PFSK-1 (cell line): ENCODE measurements around the gene E2F4.

ENCODE experiments used
- FOXP2 ChIP-seq: optimal IDR thresholded peaks from 2 replicates; pipeline ENCODE3; 2011; ENCODE audit warnings: borderline replicate concordance, control low read depth, inconsistent platforms; ENCODE audit not compliant: insufficient read depth; ENCODE audit errors: extremely low read length, extremely low read depth
- POLR2AphosphoS5 ChIP-seq: IDR thresholded peaks from 2 replicates; pipeline ENCODE4 v1.6.1; 2012; ENCODE audit warnings: low read depth, mild to moderate bottlenecking, control low read depth, low read length, moderate library complexity
- REST ChIP-seq, 2 experiments: IDR thresholded peaks; 2 replicates each; pipeline versions ENCODE4 v1.6.1 to v1.8.0; 2011 to 2012; ENCODE audit warnings: low read depth in 2 of 2, low read length in 2 of 2, control low read depth in 1 of 2, inconsistent platforms in 1 of 2, mild to moderate bottlenecking in 1 of 2, moderate library complexity in 1 of 2; ENCODE audit not compliant: insufficient read depth in 1 of 2
- SIN3A ChIP-seq: IDR thresholded peaks from 2 replicates; pipeline ENCODE4 v1.6.1; 2012; ENCODE audit warnings: mild to moderate bottlenecking, low read length, moderate library complexity, borderline replicate concordance; ENCODE audit not compliant: insufficient read depth
- TAF1 ChIP-seq: IDR thresholded peaks from 2 replicates; pipeline ENCODE4 v1.6.1; 2012; ENCODE audit warnings: low read length, control low read depth, borderline replicate concordance; ENCODE audit not compliant: insufficient read depth

Gene E2F4

GRCh38 chr16:67234180-67234597, 42.2 kb downstream of the E2F4 start:
- TF ChIP-seq FOXP2 (no peak), REST (IDR thresholded peaks at IDR 0.05; ENCODE audit: insufficient read depth in 1 of 2, low read depth in 2 of 2, low read length in 2 of 2) (no peak), TAF1 (no peak), POLR2AphosphoS5 (no peak), SIN3A (no peak)

- TF ChIP-seq TAF1, result no peak
- no peak for TF ChIP-seq SIN3A
- TF ChIP-seq REST (IDR thresholded peaks at IDR 0.05; ENCODE audit: insufficient read depth in 1 of 2, low read depth in 2 of 2, low read length in 2 of 2), result no peak
- no peak for TF ChIP-seq POLR2AphosphoS5
- no peak for TF ChIP-seq FOXP2
Measured at GRCh38 chr16:67235816-67236562, 44.0 kb downstream of the E2F4 start.

DNA sequence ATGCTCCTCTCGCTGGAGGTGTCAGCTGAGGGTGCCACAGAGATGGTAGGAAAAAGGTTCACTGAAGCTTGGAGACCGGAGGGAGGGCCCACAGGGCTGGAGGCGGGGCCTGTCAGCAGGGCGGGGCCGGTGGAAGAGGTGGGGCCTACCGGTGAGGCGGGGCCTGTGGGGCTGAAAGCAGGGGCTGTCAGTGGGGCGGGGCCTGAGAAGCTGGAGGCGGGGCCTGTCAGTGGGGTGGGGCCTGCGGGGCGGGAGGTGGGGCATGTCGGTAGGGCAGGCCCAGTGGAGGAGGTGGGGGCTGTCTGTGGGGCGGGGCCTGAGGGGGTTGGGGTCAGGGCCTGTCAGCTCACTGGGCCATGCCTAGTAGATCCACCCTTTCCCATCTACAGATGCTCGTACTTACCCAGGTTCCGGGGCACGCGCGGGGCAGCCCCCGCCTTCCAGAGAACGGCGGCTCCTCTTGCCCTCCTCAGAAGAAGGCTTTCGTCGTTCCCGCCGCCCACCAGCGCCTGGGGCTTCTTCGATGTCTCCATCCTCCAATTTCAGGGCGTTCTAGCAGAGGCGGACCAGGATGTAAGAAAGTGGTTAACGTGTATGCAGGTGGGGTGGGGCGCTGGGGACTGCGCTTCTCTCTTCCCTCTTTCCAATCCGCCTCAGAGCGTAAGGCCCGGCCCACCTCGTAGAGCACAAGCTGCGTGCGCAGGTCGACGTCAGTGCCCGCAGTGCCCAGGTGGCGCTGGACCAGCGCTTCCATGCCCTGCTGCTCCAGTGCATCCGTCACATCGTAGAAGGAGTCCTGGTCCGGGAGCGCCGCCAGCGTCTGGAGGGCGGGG, 44.8 kb downstream of the E2F4 start:
- TF ChIP-seq SIN3A, result no peak
- TF ChIP-seq FOXP2, result no peak
- no peak for TF ChIP-seq REST (IDR thresholded peaks at IDR 0.05; ENCODE audit: insufficient read depth in 1 of 2, low read depth in 2 of 2, low read length in 2 of 2)
- no peak for TF ChIP-seq TAF1
- no peak for TF ChIP-seq POLR2AphosphoS5

DNA sequence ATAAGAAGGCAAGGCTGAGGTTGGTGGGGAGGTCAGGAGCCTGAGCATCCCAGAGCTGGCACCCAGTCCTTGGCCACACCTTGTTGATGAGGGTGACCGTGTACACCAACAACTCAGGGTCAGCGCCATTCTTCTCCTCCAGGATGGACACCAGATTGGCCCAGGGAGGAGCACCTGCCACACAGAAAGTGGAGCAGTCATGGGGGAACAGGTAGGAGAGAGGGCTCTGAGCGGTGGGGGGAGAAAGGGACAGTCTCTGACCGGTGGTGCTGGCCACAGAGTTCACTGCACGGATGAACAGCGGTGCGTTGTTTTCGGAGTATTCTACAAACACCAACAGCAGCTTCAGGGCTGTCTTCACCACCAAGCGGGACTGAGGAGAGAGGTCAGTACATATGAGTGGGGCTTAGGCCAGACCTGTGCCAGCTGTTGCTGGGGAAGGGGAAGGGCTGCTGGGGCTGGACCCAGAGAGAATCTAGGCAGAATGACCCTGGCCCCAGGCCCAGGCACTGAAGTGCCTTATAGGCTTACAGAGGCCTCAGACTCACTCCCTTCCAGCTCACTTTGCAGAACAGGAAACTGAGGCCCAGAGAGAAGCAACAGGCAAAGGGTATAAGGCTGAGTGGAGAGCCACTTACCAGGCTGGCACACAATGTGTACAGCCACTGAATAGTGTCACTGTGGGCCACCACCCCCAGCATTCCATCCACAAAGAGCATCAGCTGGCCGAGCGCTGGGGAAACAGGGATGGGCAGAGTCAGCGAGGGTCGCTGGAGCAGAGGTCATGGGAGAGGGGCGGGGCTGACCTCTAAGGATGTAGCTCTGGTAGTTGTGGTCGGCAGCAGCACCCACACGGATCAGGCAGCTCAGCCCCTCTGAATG, 45.7 kb downstream of the E2F4 start:
- TF ChIP-seq TAF1 (no peak), POLR2AphosphoS5 (no peak), REST (IDR thresholded peaks at IDR 0.05; ENCODE audit: insufficient read depth in 1 of 2, low read depth in 2 of 2, low read length in 2 of 2) (no peak), SIN3A (no peak), FOXP2 (no peak)
